GM18870 (cell line): ENCODE results near the gene SLC35E1.
A peak's percentile ranks its signal among the peaks of the same experiment; 100 is the strongest.

ENCODE experiments used
- ATAC-seq: cut with Tn5 transposase; IDR thresholded peaks from one replicate; pipeline ENCODE4 v1.9.1; 2021; ENCODE audit warnings: moderate library complexity; ENCODE audit not compliant: unreplicated experiment

The SLC35E1 gene

DNA sequence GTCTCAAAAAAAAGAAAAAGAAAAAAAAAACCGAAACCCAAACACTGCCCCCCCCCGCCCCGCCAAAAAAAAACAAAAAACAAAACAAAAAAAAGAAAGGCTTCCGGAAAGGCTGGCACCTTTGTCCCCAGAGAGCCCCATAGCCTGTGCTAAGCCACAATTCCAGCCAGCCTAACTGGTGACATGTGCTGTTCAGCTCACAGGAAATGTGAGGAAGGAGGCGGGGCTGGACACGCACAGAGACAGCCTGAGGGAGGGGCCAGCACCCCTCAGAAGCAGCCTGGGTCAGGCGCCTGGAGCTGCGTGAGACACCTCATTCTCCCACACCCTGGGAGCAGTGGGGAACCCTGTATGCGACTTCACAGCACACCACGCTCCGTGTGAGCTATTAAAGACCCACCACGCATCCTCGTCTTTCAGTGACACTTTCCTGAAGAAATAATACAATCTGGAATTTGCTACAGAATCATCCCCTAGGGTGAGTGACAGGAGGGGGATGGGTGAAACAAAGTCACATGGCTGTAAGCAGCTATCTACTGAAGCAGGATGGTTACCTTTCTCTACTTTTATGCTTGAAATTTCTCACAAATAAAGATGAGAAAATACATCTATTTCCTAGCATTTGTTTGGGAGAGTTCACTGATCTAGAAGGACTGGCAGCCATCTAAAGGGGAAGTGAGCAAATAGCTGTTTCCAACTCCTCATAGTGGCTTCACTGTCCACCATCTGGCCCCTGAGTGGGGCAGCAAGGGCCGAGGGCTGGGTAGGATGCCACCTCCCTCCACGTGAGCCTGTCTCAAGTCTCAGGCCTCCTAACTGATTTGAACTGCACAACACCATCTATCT lies 12.3 kb upstream of the SLC35E1 start:
- ATAC-seq: peak; percentile 37

DNA sequence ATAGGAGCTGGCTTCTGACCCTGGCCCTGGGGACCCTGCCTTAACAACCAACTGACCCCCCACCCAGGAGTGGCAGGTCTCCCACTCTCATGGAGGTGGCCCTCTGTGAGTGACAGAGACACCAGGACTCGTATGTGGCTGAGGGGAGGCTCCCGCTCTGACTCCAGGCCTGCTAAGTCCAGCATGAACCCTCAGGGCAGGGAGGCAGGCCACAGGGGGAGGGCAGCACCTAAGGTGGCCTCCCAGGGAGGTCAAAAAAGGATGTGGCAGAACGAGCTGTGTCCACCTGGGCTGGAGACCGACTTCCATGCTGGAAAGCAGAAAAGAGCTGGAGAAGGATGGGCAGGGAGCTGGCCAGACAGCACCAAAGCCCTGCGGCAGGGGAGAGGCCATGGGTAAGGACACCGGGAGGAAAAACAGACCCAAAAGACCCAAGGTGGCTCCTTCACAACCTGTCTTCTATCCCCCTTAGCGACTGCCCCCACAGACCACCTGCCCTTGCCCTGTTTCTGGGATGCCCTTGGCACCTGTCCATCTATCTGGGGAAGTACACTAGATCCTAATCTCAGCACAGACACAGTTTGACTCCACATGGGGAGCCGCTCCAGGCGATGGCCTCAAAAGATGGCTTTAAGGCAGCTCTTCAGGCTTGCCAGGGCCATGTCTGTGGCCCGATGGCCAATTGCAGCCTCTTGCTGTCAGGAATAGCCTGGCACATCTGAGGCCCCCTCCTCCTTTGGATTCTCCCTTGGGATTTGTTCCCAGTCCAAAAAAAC lies 10.5 kb upstream of the SLC35E1 start:
- no peak for ATAC-seq

DNA sequence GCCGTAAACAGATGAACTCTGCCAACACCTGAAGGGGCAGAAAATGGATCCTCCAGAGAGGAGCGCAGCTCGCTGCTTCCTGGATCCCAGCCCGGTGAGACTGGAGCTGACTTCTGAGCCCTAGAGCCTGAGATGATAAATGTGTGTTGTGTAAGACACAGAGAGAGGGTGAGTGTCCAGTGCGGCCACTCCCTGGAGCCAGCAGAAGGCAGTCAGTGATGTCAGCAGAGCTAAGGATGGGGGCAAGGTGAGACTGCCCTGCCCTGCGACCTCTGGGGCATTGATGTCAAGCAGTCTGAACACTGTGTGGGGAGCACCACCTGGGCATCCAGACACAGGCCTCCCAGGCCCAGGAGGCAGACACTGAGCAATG lies 9.7 kb upstream of the SLC35E1 start:
- no peak for ATAC-seq

DNA sequence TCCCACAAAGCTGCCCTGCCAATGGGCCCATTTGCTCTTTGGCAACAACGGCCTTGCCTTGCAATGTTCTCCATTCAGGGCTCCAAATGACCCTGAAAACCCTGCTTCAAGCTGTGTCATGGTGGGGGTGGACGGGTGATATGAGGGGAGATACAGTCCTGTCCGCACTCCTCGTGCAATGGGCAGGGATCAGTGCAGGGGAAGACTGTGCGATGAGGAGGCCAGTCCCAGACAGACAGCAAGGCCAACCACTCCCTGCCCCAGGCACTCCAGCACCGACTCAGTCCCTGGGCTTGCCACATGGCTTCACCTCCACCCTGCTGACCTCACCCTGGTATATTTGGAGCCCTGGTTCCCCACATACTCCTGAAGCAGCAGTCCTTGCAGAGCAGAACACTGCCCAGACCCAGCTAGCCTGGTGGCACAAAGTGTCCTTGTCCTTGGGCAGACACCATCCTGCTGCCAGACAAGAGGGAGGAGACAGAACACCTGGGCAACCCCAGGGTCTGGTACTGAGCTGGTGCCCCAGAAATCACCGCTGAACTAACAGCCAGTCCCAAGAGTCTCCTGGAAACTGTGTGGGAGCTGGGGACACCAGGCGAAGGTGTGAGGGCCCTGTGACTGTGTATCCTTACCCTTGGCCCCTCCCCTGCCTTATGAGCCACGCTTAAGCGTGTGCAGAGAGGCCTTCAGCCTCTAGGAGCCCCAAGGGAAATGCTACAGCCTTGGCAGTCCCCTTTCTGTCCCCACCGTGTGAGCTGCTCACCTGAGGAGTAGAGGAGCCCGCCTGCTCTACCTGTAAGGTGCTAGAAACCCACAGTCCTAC lies 9.1 kb upstream of the SLC35E1 start:
- ATAC-seq: no peak

DNA sequence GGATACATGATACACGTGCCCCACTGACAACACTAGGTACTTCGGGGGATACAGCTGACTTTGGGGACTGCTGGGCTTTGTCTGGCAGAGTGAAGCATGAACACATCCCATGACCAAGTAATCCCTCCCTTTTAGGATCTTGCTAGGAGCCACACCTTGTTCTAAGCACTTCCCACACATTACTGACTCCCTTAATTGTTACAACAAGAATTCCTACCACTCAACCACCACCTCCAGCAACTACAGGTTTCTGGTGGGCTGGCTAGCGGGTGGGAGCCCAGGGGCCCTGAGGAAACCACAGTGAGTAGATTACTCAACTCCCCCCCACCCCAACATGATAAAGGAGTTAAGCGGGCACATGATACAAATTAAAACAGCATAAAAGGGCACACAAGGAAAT lies 7.2 kb upstream of the SLC35E1 start:
- no peak for ATAC-seq

DNA sequence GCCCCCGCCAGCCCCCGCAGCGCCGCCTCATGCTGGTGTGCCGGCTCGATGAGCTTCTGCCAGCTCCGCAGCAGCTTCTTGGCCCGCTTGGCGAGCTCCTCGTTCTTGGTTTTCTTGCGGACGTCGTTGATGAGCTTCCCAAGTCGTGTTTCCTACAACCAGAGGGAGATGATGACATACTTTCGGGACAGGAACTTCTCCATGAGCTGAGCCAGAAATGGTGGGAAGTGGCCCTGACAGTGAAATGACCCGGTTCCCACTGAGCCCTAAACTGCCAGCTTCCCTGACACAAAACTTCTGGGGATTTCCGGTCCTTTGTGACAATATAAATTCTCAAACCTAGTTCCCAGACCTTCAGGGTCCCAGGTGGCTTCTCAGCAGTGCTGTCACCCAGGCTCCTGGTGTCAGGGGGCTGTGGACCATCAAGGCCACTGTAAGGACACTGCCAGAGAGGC lies 5.3 kb upstream of the SLC35E1 start:
- ATAC-seq: no peak

DNA sequence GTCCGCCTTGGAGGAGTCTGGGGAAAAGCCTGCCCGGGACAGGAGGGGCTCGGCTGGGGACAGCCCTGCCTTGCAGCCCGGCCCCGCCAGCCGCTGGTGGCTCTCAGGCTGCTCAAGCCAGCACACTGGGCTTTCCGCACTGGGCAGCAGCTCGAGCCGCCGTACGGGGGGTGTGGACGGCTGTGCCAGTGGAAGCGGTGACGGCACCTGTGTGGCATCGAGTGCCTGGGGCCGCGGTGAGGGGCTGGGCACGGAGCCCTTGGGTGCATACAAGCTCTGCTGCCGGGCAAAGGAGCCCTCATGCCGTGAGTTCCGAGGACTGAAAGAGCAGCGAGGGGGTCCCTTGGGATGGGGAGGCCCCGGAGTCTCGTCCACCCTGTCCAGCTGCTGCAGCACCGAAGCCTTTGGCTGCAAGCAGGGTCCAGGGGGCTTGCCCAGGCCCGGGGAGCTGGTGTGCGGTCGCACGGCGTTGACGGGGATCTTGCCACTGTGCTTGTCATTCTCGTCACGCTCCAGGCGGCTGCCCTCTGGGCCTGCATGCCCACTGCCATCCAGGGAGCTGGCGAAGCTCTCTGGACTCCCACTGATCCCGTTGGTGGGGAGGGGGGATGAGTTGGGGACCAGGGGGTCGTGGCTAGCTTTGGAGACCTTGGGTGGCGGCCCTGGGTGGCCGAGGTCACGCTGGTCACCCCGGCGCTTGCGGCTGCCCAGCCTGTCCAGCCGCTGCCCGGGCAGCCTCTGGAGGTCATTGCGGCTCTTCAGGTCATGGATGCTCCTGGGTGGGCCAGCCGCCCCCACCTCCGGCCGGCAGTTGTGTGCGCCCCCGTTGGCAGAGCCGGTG lies 4.7 kb upstream of the SLC35E1 start:
- ATAC-seq: no peak

DNA sequence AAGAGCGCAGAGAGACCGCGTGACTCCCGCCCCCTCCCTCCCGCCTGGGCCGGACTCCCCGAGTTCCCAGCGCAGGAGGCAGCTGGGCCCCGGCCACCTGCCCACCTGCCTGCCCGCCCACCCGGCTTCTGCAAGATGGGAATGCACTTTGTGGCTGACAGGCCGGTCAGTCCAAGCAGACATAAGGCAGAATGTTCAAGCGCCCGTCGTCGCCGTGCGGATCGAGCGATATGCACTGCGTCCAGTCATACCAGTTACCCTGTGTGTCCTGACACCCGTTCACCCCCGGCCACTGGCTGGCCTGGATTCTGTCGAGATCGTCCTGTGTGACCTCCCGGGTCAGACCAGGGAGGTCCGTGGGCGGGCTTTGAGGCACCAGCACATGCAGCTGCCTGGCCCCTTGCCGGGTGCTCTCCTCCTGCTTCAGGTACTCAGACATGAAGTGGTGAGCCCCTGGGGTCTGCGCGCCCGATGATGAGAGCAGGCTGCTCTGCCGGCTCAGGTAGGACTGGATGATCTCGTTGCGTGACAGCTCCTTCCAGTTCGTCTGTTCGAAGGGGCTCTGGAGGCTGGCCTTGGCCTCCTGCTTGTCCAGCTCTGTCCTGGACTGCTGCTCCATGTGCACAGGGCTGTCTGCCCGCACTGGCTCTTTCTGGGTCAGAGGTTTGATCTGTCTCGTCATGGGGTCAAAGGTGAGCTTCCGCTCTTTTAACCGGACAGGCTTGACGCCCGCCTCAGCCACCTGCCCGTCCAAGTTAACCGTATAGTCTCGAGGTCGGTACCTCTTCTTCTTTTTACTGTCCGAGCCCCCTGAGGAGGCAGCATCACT lies 3.9 kb upstream of the SLC35E1 start:
- no peak for ATAC-seq

DNA sequence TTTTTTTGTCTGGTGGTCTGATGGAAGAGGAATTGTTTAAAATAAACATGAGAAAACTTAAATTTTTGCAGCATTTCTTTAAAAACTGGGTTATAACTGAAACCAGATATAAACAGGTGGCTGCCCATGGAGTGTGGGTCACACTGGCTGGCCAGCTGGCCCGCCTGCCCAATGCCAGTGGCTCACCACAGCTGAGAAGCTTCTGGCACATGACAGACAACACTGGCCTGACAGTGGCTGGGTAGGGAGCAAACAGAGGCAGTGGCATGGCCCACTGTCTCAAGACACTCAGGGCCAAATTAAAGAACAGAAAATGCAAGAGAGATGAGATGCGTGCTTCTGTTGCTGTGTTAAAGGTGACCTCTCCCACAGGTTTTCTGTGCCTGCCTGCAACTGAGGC lies 3.1 kb upstream of the SLC35E1 start:
- ATAC-seq: no peak

DNA sequence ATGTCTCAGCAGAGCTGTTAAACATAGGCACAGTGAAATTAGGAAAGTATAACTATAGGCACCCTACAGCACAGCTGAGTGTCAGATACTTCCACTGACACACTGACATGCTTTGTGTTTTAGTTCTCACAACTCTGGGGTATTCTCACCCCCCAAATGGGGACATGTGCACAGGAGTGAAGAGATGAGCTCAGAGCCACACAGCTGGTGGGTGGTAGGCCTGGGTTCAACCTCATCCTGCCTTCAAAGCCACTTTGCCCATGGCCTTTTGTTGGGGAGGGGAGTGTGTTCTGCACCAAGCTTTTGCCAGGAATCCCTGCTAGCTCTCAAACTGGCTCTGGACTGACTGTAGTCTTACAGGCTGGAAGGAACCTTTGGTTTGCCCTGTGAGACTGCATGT lies 1.7 kb upstream of the SLC35E1 start:
- ATAC-seq: no peak

DNA sequence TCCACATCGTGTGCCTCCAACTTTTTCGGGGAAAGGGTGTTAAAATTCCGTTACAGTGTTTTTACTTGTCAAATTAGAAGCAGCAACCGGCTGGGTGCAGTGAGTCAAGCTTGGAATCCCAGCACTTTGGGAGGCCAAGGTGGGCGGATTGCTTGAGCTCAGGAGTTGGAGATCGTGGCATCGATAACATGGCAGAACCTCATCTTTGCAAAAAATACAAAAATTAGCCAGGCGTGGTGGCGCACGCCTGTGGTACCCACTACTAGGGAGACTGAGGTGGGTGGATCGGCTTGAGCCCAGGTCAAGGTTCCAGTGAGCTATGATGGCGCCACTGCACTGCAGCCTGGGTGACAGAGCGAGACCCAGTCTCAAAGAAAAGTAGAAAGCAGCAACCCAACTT lies 1.1 kb upstream of the SLC35E1 start:
- ATAC-seq: no peak

DNA sequence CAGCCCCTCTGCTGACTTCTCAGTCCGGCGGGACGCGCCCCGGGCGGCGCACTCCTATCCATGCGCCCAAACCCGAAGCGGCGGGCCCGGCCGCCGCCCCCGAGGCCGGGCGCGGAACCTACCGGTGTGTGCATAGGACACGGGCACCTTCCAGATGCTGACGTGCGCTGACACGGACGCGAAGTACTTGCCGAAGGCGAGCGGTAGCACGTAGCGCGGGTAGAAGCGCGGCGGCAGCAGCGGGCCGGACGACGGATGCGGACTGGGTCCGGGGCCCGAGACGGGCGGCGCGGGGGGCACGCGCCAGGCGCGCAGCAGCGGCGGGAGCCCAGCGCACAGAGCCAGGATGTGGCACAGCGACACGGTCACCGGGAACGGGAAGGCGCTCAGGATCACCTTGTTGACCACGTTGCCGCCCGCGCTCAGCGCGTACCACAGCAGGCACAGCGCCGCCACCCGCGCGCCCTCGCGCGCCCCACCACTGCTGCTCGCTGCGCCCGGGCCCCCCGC lies 338 bp downstream of the SLC35E1 start:
- peak; percentile 20 for ATAC-seq

DNA sequence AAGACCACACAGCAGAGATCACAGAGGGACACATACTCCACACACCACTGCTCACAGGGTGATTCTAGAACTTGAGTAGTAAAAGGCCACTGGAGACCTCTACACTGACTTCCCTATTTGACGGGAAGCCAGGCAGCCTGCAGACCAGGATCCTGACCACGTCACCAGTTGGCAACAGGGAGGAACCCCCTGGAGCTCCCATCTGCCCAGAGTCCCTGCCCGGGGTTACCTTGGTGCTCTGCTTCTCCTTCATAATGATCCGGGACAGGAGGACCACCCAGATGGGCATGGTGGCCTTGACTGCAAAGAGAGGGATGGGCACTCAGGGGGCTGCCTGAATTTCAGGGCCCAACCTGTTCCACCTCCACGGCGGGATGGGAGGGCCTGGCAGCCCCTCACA lies 932 bp downstream of the SLC35E1 start:
- ATAC-seq: no peak

DNA sequence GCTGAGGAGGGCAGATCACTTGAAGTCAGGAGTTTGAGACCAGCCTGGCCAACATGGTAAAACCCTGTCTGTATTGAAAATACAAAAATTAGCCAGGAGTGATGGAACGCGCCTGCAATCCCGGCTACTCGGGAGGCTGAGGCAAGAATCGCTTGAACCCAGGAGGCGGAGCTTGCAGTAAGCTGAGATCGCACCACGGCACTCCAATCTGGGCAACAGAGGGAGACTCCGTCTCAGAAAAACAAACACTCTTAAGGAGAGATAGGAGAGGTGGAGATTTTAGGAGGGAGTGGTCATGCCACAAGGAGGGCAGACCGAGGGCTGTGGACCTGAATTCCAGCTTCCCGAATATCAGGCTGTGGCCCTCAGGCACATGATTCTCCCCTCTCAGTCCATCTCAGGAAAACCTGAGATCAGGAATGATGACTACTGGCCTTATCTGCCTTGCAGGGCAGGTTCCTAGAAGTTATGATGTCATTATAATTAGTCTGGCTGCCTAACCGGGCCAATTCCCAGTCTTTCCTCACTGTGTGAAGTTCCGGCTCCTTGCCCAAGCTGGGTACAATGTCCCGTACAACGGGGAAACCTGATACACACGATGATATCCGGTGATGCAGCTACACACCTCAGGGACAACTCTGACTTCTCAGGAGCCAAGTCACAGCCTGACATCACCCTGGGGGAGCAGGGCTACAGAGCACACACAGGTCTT lies 2.5 kb downstream of the SLC35E1 start:
- ATAC-seq: no peak

DNA sequence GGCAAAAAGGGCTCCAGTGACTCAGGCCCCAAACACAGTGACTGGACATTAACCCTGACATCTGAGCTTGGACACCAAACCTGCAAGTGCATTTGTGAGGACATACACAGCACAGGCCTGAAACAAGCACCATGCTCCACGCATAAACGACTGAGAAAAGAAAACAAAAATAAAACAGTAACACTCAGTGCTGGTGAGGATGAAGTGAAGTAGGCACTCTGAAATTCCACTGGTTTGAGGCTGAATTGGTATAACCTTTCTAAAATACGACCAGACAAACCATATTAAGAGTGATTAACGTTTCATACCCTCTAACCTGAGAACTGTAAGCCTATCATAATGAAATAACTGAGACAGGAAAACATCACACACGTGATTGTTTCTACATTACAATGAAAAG lies 5.5 kb downstream of the SLC35E1 start:
- no peak for ATAC-seq

DNA sequence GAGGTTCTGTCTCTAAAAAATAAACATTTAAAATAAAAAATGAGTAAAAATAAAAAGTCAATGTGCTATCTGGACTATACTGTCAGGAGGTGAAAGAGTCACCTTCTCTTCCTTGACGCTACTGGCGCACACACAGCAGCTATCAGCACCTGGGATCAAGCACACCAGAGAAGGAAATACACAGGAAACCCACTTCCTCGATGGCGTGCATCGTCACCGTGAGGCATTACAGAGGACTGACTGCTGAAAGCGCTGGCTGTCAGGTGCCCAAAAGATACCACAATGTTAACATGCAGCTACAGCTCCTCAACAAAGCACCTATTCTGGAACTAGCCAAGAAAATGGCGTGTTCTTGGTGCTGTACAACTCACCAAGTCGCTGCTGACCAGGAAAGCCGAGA lies 6.1 kb downstream of the SLC35E1 start:
- no peak for ATAC-seq

DNA sequence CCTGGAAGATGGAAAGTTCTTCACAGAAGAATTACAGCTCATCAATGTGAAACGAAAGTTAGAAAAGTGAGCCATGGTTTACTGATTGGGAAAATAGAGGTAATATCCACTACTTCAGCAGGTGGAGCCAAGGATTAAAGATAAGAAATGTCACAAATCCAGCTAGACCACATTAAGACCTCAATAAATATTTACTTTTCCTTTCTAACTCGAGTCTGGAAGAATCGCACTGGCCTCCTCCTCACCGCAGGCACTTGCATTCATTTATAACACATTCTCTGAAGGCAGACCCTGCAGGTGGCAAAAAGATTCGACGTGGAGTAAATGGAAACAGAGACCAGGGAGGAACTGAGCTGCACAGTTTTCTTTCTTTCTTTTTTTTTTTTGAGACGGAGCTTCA lies 7.4 kb downstream of the SLC35E1 start:
- no peak for ATAC-seq

DNA sequence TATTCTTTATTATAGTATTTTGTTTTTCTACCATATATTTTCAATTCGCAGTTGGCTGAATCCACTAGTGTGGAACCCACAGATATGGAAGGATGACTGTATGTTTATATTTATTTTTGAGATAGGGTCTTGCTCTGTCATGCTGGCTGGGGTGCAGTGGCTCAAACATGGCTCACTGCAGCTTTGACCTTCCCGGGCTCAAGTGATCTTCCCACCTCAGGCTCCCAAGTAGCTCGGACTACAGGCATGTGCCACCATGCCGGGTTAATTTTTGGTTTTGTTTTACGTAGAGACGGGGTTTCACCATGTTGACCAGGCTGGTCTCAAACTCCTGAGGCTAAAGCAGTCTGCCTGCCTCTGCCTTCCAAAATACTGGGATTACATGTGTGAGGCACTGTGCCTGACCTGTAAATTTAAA lies 9.6 kb downstream of the SLC35E1 start:
- no peak for ATAC-seq

DNA sequence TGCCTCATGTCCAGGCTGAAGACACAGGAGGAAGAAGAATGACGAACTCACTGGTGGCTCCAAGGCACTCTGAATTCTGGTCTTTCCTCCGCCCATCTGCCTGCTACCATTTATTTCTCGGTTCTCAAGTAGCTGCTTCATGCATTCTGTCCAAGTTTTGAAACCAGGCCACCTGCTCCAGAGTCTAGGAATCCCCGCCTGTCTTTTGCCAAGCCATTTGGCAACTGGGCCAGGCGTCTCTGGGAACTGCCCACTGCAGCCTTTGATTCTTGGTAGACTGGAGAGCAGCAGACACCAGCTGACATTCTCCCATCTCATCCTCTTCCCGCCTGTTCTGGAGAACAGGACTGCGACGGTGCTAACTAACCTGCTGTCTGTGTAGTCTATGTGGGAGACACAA lies 10.8 kb downstream of the SLC35E1 start:
- ATAC-seq: no peak
